Coronary artery (tissue), 2 donors: Measurements from ENCODE around the gene ETDB.
"Not testable (repeated sequence)": the region's sequence is repeated elsewhere in the genome, so short reads cannot be mapped to it uniquely, and the experiment has no call there.

Experiments used
- DNase-seq: peaks from one replicate; pipeline ENCODE4 v3.0.0-alpha.2; 2017; ENCODE audit warnings: low spot score
- H3K27ac ChIP-seq, 2 donors: fragments of 200-600 bp; sonication (generic); one replicate each; pipeline ENCODE4 v1.5.1; 2016 to 2019
- H3K4me3 ChIP-seq: fragments of 200-600 bp; sonication (generic); 2 replicates; pipeline ENCODE4 v1.5.1; 2016; ENCODE audit warnings: mild to moderate bottlenecking, moderate library complexity
- TF ChIP-seq, protein P1 (sequence below): fragments of 200-600 bp; sonication (generic); IDR thresholded peaks from one replicate; pipeline ENCODE4 v1.5.1; 2019; ENCODE audit warnings: antibody characterized with exemption

The ETDB gene

DNA sequence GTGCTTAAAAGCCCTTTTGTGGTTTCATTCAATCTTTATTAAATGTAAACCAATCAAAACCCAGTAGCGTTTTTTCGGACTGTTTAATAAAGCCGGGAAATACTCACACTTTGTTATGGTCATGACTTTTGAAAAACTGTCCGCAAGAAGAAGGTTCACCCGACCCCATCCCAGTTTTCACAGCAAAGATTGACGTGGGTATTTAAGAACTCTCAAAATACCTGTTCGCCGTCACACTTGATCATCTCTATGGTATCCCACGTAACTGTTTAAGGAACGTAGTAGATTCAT, 20.9 kb downstream of the ETDB start:
- H3K4me3 ChIP-seq = no peak overlapping the region
- H3K27ac ChIP-seq = no peak overlapping the region
- TF ChIP-seq, protein P1, sequence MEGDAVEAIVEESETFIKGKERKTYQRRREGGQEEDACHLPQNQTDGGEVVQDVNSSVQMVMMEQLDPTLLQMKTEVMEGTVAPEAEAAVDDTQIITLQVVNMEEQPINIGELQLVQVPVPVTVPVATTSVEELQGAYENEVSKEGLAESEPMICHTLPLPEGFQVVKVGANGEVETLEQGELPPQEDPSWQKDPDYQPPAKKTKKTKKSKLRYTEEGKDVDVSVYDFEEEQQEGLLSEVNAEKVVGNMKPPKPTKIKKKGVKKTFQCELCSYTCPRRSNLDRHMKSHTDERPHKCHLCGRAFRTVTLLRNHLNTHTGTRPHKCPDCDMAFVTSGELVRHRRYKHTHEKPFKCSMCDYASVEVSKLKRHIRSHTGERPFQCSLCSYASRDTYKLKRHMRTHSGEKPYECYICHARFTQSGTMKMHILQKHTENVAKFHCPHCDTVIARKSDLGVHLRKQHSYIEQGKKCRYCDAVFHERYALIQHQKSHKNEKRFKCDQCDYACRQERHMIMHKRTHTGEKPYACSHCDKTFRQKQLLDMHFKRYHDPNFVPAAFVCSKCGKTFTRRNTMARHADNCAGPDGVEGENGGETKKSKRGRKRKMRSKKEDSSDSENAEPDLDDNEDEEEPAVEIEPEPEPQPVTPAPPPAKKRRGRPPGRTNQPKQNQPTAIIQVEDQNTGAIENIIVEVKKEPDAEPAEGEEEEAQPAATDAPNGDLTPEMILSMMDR = no peak
- no peak for DNase-seq

DNA sequence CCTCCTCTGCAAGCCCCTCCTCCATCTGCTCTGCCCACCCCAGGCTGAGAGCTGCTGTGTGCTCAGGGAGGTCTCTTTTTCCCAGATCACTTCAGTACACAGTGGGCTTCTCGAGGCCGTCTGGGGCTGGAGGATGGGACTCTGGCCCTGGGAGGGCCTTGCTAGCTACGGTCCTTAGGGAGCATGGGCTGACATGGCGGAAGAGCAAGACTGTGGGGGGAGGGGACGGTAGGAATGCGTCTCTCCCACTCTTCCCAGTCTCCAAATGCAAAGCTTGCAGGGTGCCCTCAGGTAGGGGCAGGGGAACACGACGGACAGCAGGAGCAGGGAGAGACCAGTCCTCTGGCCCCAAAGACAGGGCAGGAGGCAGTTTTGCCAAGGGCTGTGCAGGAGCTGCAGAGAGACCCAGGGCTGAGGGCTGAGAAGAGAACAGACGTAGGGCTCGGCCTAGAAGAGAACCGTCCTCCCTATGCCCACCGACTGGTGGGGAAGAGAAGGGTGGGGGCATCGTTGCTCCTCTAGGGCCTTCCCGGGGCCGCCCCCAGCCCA, 23.1 kb downstream of the ETDB start:
- not testable (repeated sequence) for H3K27ac ChIP-seq, DNase-seq
- peak overlapping the region; percentile 74 for H3K4me3 ChIP-seq

DNA sequence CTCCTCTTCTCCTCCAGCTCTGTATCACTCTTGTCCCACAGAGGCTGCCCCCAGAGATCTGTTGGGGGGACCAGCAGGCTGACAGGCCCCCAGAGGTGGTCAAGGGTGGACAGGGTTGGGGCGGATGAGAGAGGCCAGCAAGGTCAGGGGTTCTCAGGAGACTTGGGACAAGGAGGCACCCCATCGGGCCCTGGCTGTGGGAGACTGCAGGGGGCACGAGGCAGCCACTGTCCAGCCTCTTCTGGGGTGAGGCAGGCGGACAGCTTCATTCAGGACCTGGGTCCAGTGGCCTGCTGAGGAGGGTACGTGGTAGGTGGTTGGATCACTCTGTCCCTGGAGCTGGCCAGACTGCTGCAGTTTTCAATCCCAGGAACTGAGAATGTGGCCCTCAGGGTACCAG, 24.6 kb downstream of the ETDB start:
- DNase-seq = no peak

DNA sequence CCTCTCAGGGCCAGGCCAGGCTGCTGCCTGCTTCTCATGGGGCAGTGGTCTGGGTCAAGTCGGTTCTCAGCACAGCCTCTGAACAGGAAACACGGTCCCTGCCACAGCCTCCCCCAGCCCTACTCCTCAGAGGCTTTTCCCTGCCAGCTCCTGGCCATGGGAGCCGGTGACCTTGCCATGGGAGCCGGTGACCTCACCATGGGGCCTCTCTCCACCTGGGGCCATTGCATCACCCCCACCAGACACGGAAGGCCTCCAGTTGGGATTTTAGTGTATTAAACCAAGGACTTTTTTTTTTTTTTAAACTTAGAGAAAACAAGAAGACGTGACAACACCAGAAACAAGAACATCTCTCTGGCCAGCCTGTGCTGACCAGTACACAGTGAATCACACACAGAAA, 25.6 kb downstream of the ETDB start:
- Histone ChIP-seq H3K27ac (no peak overlapping the region), H3K4me3 (no peak overlapping the region)
- TF ChIP-seq, protein P1 = no peak
- no peak for DNase-seq

More for the DNA sequence above, 24.6 kb downstream of the ETDB start:
- no peak overlapping the region for H3K4me3 ChIP-seq
- H3K27ac ChIP-seq = no peak overlapping the region
- TF ChIP-seq, protein P1 = no peak

DNA sequence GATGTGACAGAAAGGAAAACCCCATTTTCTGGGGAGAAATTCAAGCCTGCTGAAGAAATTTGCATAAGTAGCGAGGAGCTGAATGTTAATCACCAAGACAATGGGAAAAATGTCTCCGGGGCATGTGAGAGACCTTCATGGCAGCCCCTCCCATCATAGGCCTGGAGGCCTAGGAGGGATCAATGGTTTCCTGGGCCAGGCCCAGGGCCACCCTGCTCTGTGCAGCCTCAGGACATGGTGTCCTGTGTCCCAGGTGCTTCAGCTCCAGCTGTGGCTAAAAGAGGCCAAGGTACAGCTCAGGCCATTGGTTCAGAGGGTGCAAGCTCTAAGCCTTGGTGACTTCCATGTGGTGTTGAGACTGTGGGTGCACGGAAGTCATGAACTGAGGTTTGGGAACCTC, 31.2 kb downstream of the ETDB start:
- no peak overlapping the region for H3K4me3 ChIP-seq
- H3K27ac ChIP-seq = no peak overlapping the region
- TF ChIP-seq, protein P1 = no peak
- no peak for DNase-seq

DNA sequence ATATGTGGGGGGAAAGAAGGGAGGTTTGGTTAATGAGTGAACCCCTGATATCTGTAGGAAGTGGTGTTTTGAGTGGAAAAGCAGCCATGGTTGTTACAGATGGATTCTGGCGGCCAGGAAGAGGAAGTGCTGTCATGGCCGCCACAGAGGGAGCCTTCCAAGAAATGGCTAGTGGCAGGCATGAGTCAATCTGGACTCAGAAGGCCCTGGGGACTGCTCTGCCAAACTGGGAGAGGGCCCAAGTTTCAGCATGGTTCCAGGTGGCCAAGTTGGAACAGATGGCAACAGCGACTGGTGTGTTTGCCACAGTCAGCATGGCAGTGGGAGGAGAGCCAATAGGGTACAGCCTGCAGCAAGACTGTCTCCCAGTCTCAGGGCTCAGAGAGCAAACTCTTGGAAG, 32.5 kb downstream of the ETDB start:
- DNase-seq = no peak
- TF ChIP-seq, protein P1 = no peak
- no peak overlapping the region for H3K4me3 ChIP-seq
- no peak overlapping the region for H3K27ac ChIP-seq

DNA sequence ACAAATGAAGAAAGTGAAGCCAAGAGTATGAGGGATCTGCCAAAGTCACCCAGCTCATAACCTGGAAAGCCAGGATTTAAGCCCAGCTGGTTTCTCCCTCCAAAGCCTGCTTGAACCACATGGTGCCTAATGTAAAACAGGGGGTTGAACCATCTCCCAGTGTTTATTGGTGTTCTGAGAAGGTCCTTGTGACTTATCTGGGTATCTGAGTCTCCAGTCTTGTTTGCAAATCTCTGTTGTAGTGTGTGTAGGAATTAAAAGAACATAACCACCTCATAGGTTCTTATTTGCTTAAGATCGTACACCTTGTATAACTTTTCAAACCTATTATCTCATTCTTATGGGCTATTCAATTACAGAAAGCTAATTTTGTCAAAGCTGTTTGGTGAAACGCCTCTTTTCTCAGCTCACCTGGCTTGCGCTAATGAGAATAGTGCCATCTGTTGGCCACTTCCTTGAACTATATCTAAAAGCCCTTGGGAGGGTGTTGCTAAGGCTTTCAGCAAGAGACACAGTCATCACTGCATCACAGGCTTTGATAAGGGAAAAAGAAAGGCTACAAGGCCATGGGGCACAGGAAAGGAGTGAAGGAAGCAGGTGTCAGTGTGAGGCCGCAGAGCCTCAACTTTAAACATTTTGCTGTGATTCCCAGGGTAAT, 34.0 kb downstream of the ETDB start:
- no peak for DNase-seq
- no peak overlapping the region for H3K4me3 ChIP-seq
- TF ChIP-seq, protein P1 = no peak
- H3K27ac ChIP-seq = no peak overlapping the region
